H7 (cell line): Measurements from ENCODE around the gene UCP2. TPM values are rescaled to one million over a fixed set of nuclear protein-coding genes. Genes with fewer than 3 reads are reported as not detected.

Source experiments
- DNase-seq: peaks from one replicate; pipeline ENCODE4 v3.0.0; 2012
- H3K27me3 ChIP-seq: 2 replicates; pipeline ENCODE4 v1.6.0; 2011; ENCODE audit warnings: mild to moderate bottlenecking, low read length; ENCODE audit not compliant: control insufficient read depth, insufficient read depth
- H3K36me3 ChIP-seq: replicated peaks from 2 replicates; pipeline ENCODE4 v1.5.1; 2011; ENCODE audit warnings: low read length; ENCODE audit not compliant: control insufficient read depth, insufficient read depth
- H3K4me3 ChIP-seq: 2 replicates; pipeline ENCODE4 v1.5.1; 2011; ENCODE audit warnings: low read depth, mild to moderate bottlenecking, control low read depth, low read length, moderate library complexity; ENCODE audit not compliant: insufficient read depth
- total RNA-seq: library from RNA; depleted of rRNA; stranded (reverse); fragments of >200 nt; shearing (Covaris generic); gene quantifications from 2 replicates; pipeline ENCODE4 v1.2.3, GENCODE V29; 2014

The UCP2 gene
- total RNA-seq, 1 experiment from 2014 or later = 32.4 TPM

DNA sequence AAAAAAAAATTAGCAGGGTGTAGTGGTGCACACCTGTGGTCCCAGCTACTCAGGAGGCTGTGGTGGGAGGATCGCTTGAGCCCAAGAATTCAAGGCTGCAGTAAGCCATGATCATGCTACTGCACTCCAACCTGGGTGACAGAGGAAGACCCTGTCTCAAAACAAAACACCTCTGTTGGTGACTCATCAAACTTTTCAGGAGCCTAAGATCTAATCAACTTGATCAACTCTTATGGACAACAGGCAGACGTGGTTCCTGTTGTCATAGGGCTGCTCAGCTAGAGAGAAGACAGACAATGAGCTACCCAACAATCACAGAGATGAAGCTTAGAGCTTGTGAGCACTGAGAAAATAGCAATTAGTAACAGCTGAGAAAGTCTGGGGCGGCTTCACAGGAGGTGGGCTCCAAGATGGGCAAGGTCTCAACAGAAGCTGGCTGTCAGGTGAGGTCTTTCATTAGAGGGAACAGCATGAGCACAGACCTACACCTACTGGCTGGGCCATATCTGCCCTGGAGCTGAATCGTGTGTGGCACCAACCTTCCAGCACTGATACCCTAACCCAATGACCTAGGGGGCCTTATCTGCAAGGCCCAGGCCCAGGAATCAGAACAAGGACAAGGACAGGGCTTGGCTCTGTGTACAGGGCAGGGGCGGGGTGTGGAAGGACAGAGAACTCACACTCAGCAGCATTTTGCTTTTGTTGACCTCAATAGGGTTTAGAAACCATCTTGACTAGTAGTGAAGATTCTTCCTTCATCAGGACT lies 33.5 kb upstream of the UCP2 start:
- Histone ChIP-seq H3K4me3 (no peak overlapping the region), H3K27me3 (no peaks in the 10 kb centered on the region), H3K36me3 (no peaks in the 10 kb centered on the region; the same call in none of the 2 replicates)
- no peak for DNase-seq

- DNase-seq = no peak
- Histone ChIP-seq H3K36me3 (no peaks in the 10 kb centered on the region; the same call in none of the 2 replicates), H3K4me3 (no peak overlapping the region), H3K27me3 (no peaks in the 10 kb centered on the region)
These were observed 32.2 kb upstream of the UCP2 start for GRCh38 chr11:74014880-74015279.

- DNase-seq = no peak
- Histone ChIP-seq H3K36me3 (no peaks in the 10 kb centered on the region; the same call in none of the 2 replicates), H3K27me3 (no peaks in the 10 kb centered on the region), H3K4me3 (no peak overlapping the region)
These were observed 30.5 kb upstream of the UCP2 start for GRCh38 chr11:74013141-74013540.

DNA sequence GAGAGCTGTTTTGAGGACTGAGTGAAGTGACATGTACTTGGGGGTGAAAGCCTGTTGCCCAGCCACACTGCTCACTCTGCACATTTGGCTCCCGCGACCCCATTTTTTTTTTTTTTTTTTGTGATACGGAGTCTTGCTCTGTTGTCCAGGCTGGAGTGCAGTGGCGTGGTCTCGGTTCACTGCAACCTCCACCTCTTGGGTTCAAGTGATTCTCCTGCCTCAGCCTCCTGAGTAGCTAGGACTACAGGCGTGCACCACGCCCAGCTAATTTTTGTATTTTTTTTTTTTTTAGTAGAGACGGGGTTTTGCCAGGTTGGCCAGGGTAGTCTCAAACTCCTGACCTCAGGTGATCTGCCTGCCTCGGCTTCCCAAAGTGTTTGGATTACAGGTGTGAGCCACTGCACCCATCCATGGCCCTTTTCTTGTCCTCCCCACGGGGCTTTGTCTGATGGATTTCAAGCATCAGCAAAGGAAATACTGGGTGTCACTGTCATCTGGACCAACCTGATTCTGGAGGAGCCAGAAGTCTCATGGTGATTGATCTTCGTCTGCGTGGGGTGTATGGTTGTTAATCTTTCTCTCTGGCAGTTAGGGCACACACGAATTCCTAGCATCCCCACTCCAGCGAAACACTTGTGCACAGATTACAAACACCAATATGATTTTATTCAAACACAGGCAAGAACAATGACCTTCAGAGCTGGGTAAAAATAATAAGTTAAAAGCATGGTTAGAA lies 29.6 kb upstream of the UCP2 start:
- H3K27me3 ChIP-seq = no peaks in the 10 kb centered on the region
- no peaks in the 10 kb centered on the region; the same call in none of the 2 replicates for H3K36me3 ChIP-seq
- no peak for DNase-seq
- no peak overlapping the region for H3K4me3 ChIP-seq

DNA sequence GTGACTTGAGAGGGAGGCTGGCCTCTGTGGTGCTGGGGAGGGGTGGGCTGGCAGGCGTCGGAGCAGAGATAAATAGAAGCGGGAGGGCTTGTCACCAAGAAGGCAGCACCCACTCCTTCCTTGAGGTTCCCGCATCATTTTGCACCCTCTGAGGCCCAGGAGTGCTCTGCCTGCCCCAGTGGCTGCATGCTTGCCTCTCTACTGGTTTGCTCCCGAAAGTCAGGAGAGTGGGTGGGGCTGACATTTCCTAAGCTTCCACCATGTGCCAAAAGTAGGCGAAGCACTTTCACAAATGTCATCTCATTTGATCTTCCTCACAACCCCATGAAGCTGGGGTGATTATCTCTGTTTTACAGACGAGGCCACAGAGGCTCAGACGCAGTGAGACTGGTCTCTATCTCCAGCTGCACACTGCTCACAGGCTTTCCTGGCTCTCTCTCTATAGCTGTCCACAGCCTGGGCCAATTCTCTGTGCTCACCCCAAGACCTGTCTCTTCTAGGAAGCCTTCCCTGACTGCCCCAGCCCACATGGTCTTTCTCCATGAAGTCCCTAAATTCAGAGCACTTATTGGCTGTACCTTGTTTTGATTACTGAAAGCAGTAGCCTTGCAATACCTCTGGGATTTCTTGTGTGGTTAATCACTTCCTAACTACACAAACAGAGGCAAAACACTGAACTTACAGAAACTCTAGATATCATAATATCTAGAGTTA lies 28.9 kb upstream of the UCP2 start:
- H3K27me3 ChIP-seq = no peaks in the 10 kb centered on the region
- DNase-seq = no peak
- H3K36me3 ChIP-seq = no peaks in the 10 kb centered on the region; the same call in none of the 2 replicates

DNA sequence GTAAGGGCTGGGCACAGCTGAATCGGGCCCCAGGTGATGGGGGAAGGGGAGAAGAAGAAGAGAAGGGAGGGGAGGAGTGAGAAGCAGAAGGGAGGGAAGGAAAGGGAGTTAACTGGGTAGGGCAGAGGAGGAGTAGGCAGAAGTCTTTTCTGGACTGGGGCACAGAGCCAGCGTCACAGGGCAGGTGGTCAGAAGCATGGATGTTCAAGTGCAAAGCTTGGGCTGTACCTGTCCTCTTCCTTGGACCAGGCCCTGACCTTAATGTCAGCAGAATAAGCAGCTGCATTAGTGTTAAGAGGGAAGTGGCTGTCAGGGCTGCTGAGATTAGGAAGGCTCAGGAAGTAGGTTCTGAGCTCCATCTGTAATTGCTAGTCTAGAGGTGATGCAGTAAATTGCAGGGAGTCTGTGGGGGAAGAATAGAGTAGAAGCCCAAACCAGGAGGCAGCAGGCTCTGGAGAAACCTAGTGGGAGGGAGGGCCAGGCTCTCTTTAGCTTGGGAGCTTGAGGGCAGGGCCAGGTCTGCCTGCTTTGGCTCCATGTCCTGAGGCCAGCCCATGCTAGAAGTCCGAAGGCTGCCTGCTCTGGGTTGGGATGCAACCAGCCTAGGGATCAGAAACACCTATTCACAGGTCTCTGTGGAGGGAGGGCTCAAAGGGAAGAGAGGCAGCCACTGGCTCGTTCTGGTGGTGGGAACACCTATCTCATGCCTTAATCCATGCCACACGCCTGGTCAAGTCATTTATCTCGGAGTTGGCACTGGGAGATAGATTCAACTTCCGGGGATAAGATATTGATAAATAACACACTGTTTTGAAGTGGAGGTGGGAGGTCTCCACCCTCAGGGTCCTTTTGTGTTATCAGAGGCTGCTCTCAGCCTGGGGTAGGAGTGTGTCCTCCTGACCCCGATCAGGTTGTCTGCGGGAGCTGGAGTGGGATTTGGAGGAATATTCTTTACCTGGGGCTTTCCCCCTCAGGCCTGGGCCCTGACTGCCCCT lies 28.0 kb upstream of the UCP2 start:
- DNase-seq = peak; percentile 46
- H3K4me3 ChIP-seq = no peak overlapping the region
- no peaks in the 10 kb centered on the region; the same call in none of the 2 replicates for H3K36me3 ChIP-seq
- H3K27me3 ChIP-seq = no peaks in the 10 kb centered on the region

More for the DNA sequence above, 28.9 kb upstream of the UCP2 start:
- no peak overlapping the region for H3K4me3 ChIP-seq

- H3K27me3 ChIP-seq = no peaks in the 10 kb centered on the region
- H3K36me3 ChIP-seq = no peaks in the 10 kb centered on the region; the same call in none of the 2 replicates
- DNase-seq = no peak
- no peak overlapping the region for H3K4me3 ChIP-seq
These were observed 27.1 kb upstream of the UCP2 start for GRCh38 chr11:74009675-74010305.

GRCh38 chr11:74009230-74009547 lies 26.5 kb upstream of the UCP2 start:
- no peak for DNase-seq
- H3K36me3 ChIP-seq = no peaks in the 10 kb centered on the region; the same call in none of the 2 replicates

DNA sequence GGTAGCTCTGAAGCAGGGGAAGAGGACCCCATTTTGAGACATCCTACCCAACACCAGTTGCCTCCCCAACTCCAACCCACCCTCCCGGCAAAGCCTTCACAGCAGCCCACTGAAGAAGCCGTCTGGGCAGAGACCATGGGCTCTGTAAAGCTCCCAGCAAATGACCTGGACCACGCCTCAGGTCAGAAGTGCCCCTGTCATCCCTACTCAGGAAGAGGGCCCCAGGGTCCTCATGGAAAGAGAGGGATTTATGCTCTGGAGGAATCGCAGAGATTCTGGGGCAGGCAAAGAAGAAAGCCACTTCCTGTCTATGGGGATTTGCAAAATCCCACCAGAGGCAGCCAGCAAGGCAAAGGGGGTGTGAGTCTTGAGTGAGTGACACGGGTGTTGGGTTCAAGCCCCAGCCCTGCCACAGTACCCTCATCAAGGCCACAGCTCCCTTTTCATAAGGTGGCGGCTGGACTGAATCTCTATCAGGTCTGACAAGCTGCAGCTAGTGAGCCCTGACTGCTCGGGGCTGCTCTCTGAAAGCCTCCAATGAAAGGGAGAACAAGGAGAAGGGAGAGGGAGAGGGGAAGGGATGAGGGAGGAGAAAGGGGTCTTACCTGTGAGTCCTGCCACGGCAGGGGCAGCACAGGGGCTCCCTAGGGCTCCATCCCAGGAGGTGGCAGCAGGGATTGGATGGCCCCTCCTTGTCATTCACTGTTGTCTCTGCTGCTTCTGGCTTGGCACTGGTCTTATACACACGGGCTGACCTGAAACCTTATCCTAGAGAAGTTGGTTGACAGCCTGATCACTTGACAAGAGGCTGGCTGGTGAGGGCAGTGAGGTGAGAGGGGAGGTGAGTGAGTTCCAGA lies 26.0 kb upstream of the UCP2 start, which contains the start of gene UCP3:
Gene UCP3 (minus strand): TSS at position 713 of the 857 bp plus-strand sequence. CDS start 2,043 bp downstream, outside the sequence.
- DNase-seq = no peak
- Histone ChIP-seq H3K4me3 (no peak within 1 kb of the TSS), H3K27me3 (no peaks in the 10 kb centered on the region), H3K36me3 (no peaks in the 10 kb centered on the region; the same call in none of the 2 replicates)

More at GRCh38 chr11:74009230-74009547, 26.5 kb upstream of the UCP2 start:
- Histone ChIP-seq H3K27me3 (no peaks in the 10 kb centered on the region), H3K4me3 (no peak overlapping the region)

DNA sequence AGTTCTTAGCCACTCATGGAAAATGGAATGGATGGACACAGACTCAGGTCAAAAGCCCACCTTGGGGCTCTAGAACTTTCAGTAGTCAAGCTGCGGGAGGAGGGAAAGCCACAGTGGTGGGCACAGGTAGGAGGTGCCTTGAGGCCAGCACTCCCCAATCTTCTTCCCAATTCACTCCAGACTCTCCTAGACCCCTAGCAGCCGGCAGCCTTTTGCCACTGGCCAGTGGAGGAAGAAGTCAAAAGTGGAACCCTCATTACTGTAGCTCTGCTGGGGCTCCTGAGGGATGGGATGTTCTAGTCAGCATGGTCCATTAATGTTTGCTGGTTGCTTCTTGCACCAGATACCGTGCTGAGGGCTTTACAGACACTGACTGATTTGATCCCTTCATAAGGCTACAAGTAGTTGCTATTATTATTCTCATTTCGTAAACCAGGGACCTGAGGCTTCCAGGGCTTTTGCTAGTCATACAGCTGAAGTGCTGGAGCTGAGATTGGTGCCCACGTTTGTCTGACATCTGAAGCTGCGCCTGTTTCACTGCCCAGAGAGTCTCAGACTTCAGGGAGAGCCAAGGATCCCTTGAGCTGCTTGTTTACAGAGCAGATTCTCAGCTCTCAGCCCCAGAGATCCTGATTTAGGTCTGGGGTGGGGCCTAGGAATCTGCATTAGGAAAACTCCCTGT lies 25.2 kb upstream of the UCP2 start:
- no peak for DNase-seq
- no peaks in the 10 kb centered on the region for H3K27me3 ChIP-seq
- no peak overlapping the region for H3K4me3 ChIP-seq
- no peaks in the 10 kb centered on the region; the same call in none of the 2 replicates for H3K36me3 ChIP-seq

- no peak for DNase-seq
- Histone ChIP-seq H3K36me3 (no peaks in the 10 kb centered on the region; the same call in 1 of the 2 replicates), H3K27me3 (no peaks in the 10 kb centered on the region), H3K4me3 (no peak overlapping the region)
These were observed 24.2 kb upstream of the UCP2 start for GRCh38 chr11:74006743-74007304.
